IMR-90 (cell line): ENCODE results near the gene ALDH1A2. TPM values are rescaled to one million over a fixed set of nuclear protein-coding genes. Genes with fewer than 3 reads are reported as not detected.
A peak's percentile ranks its signal among the peaks of the same experiment; 100 is the strongest.

Experiments
- ATAC-seq: fragments of 200-7000 bp; cut with Tn5 transposase; 2 replicates; pipeline ENCODE4 v1.9.1; 2020; ENCODE audit warnings: low read depth, mild to moderate bottlenecking, moderate library complexity
- BruUV-seq: library from RNA; stranded (reverse); fragments of 400-500 nt; replicated peaks from 2 replicates; lab custom pipeline; 2021; lab: Mats Ljungman, UMichigan
- CTCF ChIA-PET: fragments of 300-600 bp; formaldehyde crosslinking; extraction: SDS; loops from one replicate; lab custom pipeline; 2021; ENCODE audit warnings: antibody characterized with exemption; lab: Yijun Ruan, JAX
- POLR2A ChIA-PET: fragments of 300-600 bp; sonication (Branson Sonifier 250); formaldehyde crosslinking; loops from one replicate; lab custom pipeline; 2022; ENCODE audit warnings: antibody characterized with exemption; ENCODE audit not compliant: unreplicated experiment; lab: Charles Lee
- DNase-seq: peaks from one replicate; pipeline ENCODE4 v3.0.0; 2013
- H2AFZ ChIP-seq: replicated peaks from 2 replicates; pipeline ENCODE3; 2013; ENCODE audit warnings: low read length, mild to moderate bottlenecking; ENCODE audit not compliant: poor library complexity
- H2AK5ac ChIP-seq: 2 replicates; pipeline ENCODE4 v1.6.1; 2013; ENCODE audit warnings: low read depth, low read length, inconsistent platforms
- H2AK9ac ChIP-seq: replicated peaks from 2 replicates; pipeline ENCODE3; 2013; ENCODE audit warnings: mild to moderate bottlenecking, low read depth, low read length, moderate library complexity; ENCODE audit not compliant: poor library complexity
- H2BK120ac ChIP-seq: 2 replicates; pipeline ENCODE4 v1.6.1; 2013; ENCODE audit warnings: low read depth, low read length, inconsistent platforms
- H2BK15ac ChIP-seq: 3 replicates; pipeline ENCODE4 v1.6.1; 2013; ENCODE audit warnings: low read depth, low read length, inconsistent platforms
- H2BK20ac ChIP-seq: 2 replicates; pipeline ENCODE4 v1.6.1; 2013; ENCODE audit warnings: low read depth, mild to moderate bottlenecking, inconsistent platforms, low read length, moderate library complexity
- H2BK5ac ChIP-seq: 2 replicates; pipeline ENCODE4 v1.6.1; 2013; ENCODE audit warnings: mild to moderate bottlenecking, low read depth, low read length, inconsistent platforms; ENCODE audit not compliant: poor library complexity, severe bottlenecking
- H3K14ac ChIP-seq: replicated peaks from 2 replicates; pipeline ENCODE4 v1.6.1; 2013; ENCODE audit warnings: low read depth, low read length, inconsistent platforms
- H3K18ac ChIP-seq: 2 replicates; pipeline ENCODE4 v1.6.1; 2013; ENCODE audit warnings: low read depth, low read length, control low read depth
- H3K23ac ChIP-seq: 2 replicates; pipeline ENCODE4 v1.6.1; 2013; ENCODE audit warnings: low read depth, low read length, inconsistent platforms
- H3K27ac ChIP-seq: 2 replicates; pipeline ENCODE4 v1.5.1; 2013; ENCODE audit warnings: mild to moderate bottlenecking, control low read depth, low read length; ENCODE audit not compliant: insufficient read depth
- H3K27me3 ChIP-seq: 2 replicates; pipeline ENCODE4 v1.6.1; 2013; ENCODE audit warnings: low read length; ENCODE audit not compliant: control insufficient read depth, insufficient read depth
- H3K36me3 ChIP-seq: 2 replicates; pipeline ENCODE4 v1.6.1; 2013; ENCODE audit warnings: low read length, mixed read lengths; ENCODE audit not compliant: control insufficient read depth, insufficient read depth
- H3K4ac ChIP-seq: 2 replicates; pipeline ENCODE4 v1.6.1; 2013; ENCODE audit warnings: low read depth, low read length, inconsistent platforms
- H3K4me1 ChIP-seq: 2 replicates; pipeline ENCODE4 v1.6.1; 2013; ENCODE audit warnings: low read length, mixed read lengths; ENCODE audit not compliant: control insufficient read depth, insufficient read depth
- H3K4me2 ChIP-seq: 2 replicates; pipeline ENCODE4 v1.6.1; 2013; ENCODE audit warnings: low read depth, mild to moderate bottlenecking, control low read depth, low read length, moderate library complexity
- H3K4me3 ChIP-seq: 2 replicates; pipeline ENCODE4 v1.5.1; 2013; ENCODE audit warnings: low read depth, mild to moderate bottlenecking, control low read depth, low read length, moderate library complexity; ENCODE audit not compliant: insufficient read depth
- H3K56ac ChIP-seq: 2 replicates; pipeline ENCODE4 v1.6.1; 2013; ENCODE audit warnings: low read length, inconsistent platforms; ENCODE audit not compliant: insufficient read depth; ENCODE audit errors: extremely low read depth
- H3K79me1 ChIP-seq, 2 experiments: 2 replicates each; pipeline ENCODE4 v1.6.1; 2013; ENCODE audit warnings: low read length in 2 of 2, inconsistent platforms in 1 of 2, low read depth in 1 of 2
- H3K9ac ChIP-seq: 2 replicates; pipeline ENCODE4 v1.6.1; 2013; ENCODE audit warnings: low read depth, low read length, control low read depth
- H3K9me1 ChIP-seq: 2 replicates; pipeline ENCODE4 v1.6.1; 2013; ENCODE audit warnings: low read length, inconsistent platforms; ENCODE audit not compliant: insufficient read depth
- H3K9me3 ChIP-seq: 2 replicates; pipeline ENCODE4 v1.6.1; 2013; ENCODE audit warnings: low read length; ENCODE audit not compliant: control insufficient read depth, insufficient read depth
- H4K20me1 ChIP-seq: 2 replicates; pipeline ENCODE4 v1.6.1; 2013; ENCODE audit warnings: low read length, inconsistent platforms; ENCODE audit not compliant: insufficient read depth
- H4K5ac ChIP-seq: 2 replicates; pipeline ENCODE4 v1.6.1; 2013; ENCODE audit warnings: mild to moderate bottlenecking, low read depth, low read length, control low read depth
- H4K8ac ChIP-seq, 2 experiments: 2 replicates each; pipeline ENCODE4 v1.6.1; 2013; ENCODE audit warnings: low read depth in 2 of 2, low read length in 2 of 2, control low read depth in 1 of 2, inconsistent platforms in 1 of 2
- H4K91ac ChIP-seq: 2 replicates; pipeline ENCODE4 v1.6.1; 2013; ENCODE audit warnings: low read depth, low read length, inconsistent platforms; ENCODE audit not compliant: insufficient read depth
- BHLHE40 ChIP-seq: fragments of 150-350 bp; IDR thresholded peaks from 2 replicates; pipeline ENCODE4 v1.6.1; 2016; ENCODE audit warnings: mild to moderate bottlenecking, low read depth, low read length
- CEBPB ChIP-seq: IDR thresholded peaks from 2 replicates; pipeline ENCODE4 v1.6.1; 2012; ENCODE audit warnings: low read depth, low read length, improper control_type of control experiment
- NFE2L2 ChIP-seq: fragments of 150-350 bp; IDR thresholded peaks from 2 replicates; pipeline ENCODE4 v1.6.1; 2016; ENCODE audit warnings: low read depth, mild to moderate bottlenecking, low read length
- dilution Hi-C: fragments of 300-500 bp; cut with HindIII; formaldehyde crosslinking; loops from one replicate; pipeline ENCODE4 v1.14.3; 2018; ENCODE audit warnings: low sequenced_read_pairs; ENCODE audit not compliant: unreplicated experiment
- in situ Hi-C: fragments of 300-500 bp; cut with MboI; formaldehyde crosslinking; loops from 3 replicates; pipeline ENCODE4 v1.14.3; 2019; ENCODE audit warnings: low sequenced_read_pairs, inconsistent platforms, mixed read lengths
- intact Hi-C: fragments of 100-400 bp; cut with micrococcal nuclease; formaldehyde crosslinking; loops from 2 replicates; pipeline ENCODE4 v1.10.0; 2022
- polyA plus RNA-seq, 3 experiments: library from polyadenylated mRNA; depleted of rRNA; stranded (reverse); fragments of >200 nt; gene quantifications; 2 replicates each; pipeline ENCODE4 v1.2.3, GENCODE V29; 2012; ENCODE audit warnings: low replicate concordance in 1 of 3
- total RNA-seq: library from RNA; depleted of rRNA; stranded (reverse); fragments of >200 nt; gene quantifications from 2 replicates; pipeline ENCODE4 v1.2.3, GENCODE V29; 2012

Gene ALDH1A2
- total and polyA plus RNA-seq, 2 of the 4 experiments (the other 2 are of a cell fraction): not detected

- H2BK20ac ChIP-seq: no peak overlapping the region
- no peak overlapping the region for H4K5ac ChIP-seq
- no peaks in the 10 kb centered on the region for H4K20me1 ChIP-seq
- no peaks in the 10 kb centered on the region for H3K36me3 ChIP-seq
- no peak overlapping the region for H4K91ac ChIP-seq
- H3K14ac ChIP-seq: no peak overlapping the region
- dilution Hi-C loops (no loop called here), in situ Hi-C loops (no loop called here), intact Hi-C loops (no loop called here)
- H3K9me3 ChIP-seq: no peaks in the 10 kb centered on the region
- no peak overlapping the region for H4K8ac ChIP-seq
- no peak overlapping the region for H2BK120ac ChIP-seq
- DNase-seq (no peak), ATAC-seq (no peak)
- no peaks in the 10 kb centered on the region for H3K9me1 ChIP-seq
- H2BK15ac ChIP-seq: no peak overlapping the region
- no peaks in the 10 kb centered on the region for H3K79me1 ChIP-seq
- H2AFZ ChIP-seq: no peak overlapping the region
- H3K4me3 ChIP-seq: no peak overlapping the region
- no peak overlapping the region for H3K9ac ChIP-seq
- H3K4me2 ChIP-seq: no peak overlapping the region
- H3K4me1 ChIP-seq: no peaks in the 10 kb centered on the region
- ChIA-PET CTCF (no interaction called here), POLR2A (no interaction called here)
- no peak overlapping the region for H3K4ac ChIP-seq
- H2BK5ac ChIP-seq: no peak overlapping the region
- H3K27me3 ChIP-seq: no peaks in the 10 kb centered on the region; the same call in 1 of the 2 replicates
- H2AK5ac ChIP-seq: no peak overlapping the region
- TF ChIP-seq CEBPB (peak; percentile 46), NFE2L2 (no peak), BHLHE40 (no peak)
- no TSS peak for BruUV-seq
- no peak overlapping the region for H3K56ac ChIP-seq
- H2AK9ac ChIP-seq: no peak overlapping the region
- no peak overlapping the region for H3K18ac ChIP-seq
- no peak overlapping the region for H3K27ac ChIP-seq
- H3K23ac ChIP-seq: no peak overlapping the region
Observed at GRCh38 chr15:58114812-58115211, 49.3 kb upstream of the ALDH1A2 start.
